EH (cell line): Measurements from ENCODE around the gene ZNF660.
A peak's percentile ranks its signal among the peaks of the same experiment; 100 is the strongest.
"Not testable (repeated sequence)": the region's sequence is repeated elsewhere in the genome, so short reads cannot be mapped to it uniquely, and the experiment has no call there.

Experiments
- DNase-seq: peaks from one replicate; pipeline ENCODE4 v3.0.0-alpha.2; 2015; ENCODE audit warnings: low read depth

Gene ZNF660

GRCh38 chr3:44584646-44585501, at the start of gene ZNF660:
TSS of gene ZNF660 (plus strand) at chr3:44584964. CDS start at chr3:44594194, 9,230 bp downstream.
- DNase-seq = peak; percentile 57

GRCh38 chr3:44535364-44535763, 49.4 kb upstream of the ZNF660 start:
- DNase-seq = no peak

GRCh38 chr3:44544811-44545210, 40.0 kb upstream of the ZNF660 start:
- not testable (repeated sequence) for DNase-seq

GRCh38 chr3:44554626-44555592, 29.9 kb upstream of the ZNF660 start, which contains the start of gene ZKSCAN7:
TSS of gene ZKSCAN7 (plus strand) at chr3:44555193. CDS start at chr3:44557048, 1,855 bp downstream.
- peak; percentile 62 for DNase-seq

- peak; percentile 8 for DNase-seq
Measured at GRCh38 chr3:44555723-44556122, 29.0 kb upstream of the ZNF660 start.

GRCh38 chr3:44557074-44557473, 27.7 kb upstream of the ZNF660 start:
- DNase-seq = no peak

GRCh38 chr3:44561076-44561475, 23.7 kb upstream of the ZNF660 start:
- no peak for DNase-seq

- DNase-seq = no peak
Measured at GRCh38 chr3:44562147-44562546, 22.6 kb upstream of the ZNF660 start.

- peak; percentile 12 for DNase-seq
Measured at GRCh38 chr3:44568561-44568960, 16.2 kb upstream of the ZNF660 start.

GRCh38 chr3:44571024-44571423, 13.7 kb upstream of the ZNF660 start:
- no peak for DNase-seq

- no peak for DNase-seq
Measured at GRCh38 chr3:44576613-44577012, 8.2 kb upstream of the ZNF660 start.

- not testable (repeated sequence) for DNase-seq
Measured at GRCh38 chr3:44577354-44577952, 7.3 kb upstream of the ZNF660 start.

- DNase-seq = not testable (repeated sequence)
Measured at GRCh38 chr3:44578316-44578715, 6.4 kb upstream of the ZNF660 start.

GRCh38 chr3:44578924-44579515, 5.7 kb upstream of the ZNF660 start:
- not testable (repeated sequence) for DNase-seq

- DNase-seq = not testable (repeated sequence)
Measured at GRCh38 chr3:44579749-44580148, 5.0 kb upstream of the ZNF660 start.

GRCh38 chr3:44580971-44581370, 3.8 kb upstream of the ZNF660 start:
- not testable (repeated sequence) for DNase-seq

GRCh38 chr3:44596621-44597020, 11.9 kb downstream of the ZNF660 start:
- no peak for DNase-seq

- DNase-seq = no peak
Measured at GRCh38 chr3:44601749-44602148, 17.0 kb downstream of the ZNF660 start.

GRCh38 chr3:44612678-44613077, 27.9 kb downstream of the ZNF660 start:
- DNase-seq = no peak

- DNase-seq = peak; percentile 93
Measured at GRCh38 chr3:44624749-44625480, 40.2 kb downstream of the ZNF660 start, which contains the start of gene ZNF197. TSS of gene ZNF197 (plus strand) at chr3:44625036. CDS start at chr3:44629155, 4,119 bp downstream.

- DNase-seq = no peak
Measured at GRCh38 chr3:44628716-44629115, 44.0 kb downstream of the ZNF660 start.
